Activated B cell treated with CpG ODN at 0.5 μM for 24 hours (primary cell): ENCODE measurements around the gene ALDH7A1. TPM values are rescaled to one million over a fixed set of nuclear protein-coding genes. Genes with fewer than 3 reads are reported as not detected.

Experiments
- ATAC-seq: fragments of 200-7000 bp; cut with Tn5 transposase; one replicate; pipeline ENCODE4 v1.10.0; 2021; ENCODE audit warnings: low read depth, mild to moderate bottlenecking, moderate library complexity
- CTCF ChIA-PET: fragments of 350-600 bp; sonication (Branson Sonifier 250); formaldehyde crosslinking; loops from one replicate; lab custom pipeline; 2021; ENCODE audit warnings: antibody characterized with exemption; lab: Charles Lee
- POLR2A ChIA-PET: fragments of 350-600 bp; sonication (Branson Sonifier 250); formaldehyde crosslinking; loops from one replicate; lab custom pipeline; 2021; ENCODE audit warnings: antibody characterized with exemption; lab: Charles Lee
- DNase-seq: peaks from one replicate; pipeline ENCODE4 v3.0.0; 2022
- H3K27ac Mint-ChIP-seq: one replicate; pipeline ENCODE4 v1.8.0; 2020; ENCODE audit warnings: mixed read lengths
- H3K27me3 Mint-ChIP-seq: one replicate; pipeline ENCODE4 v1.8.0; 2021; ENCODE audit warnings: mixed read lengths
- H3K36me3 Mint-ChIP-seq: one replicate; pipeline ENCODE4 v1.8.0; 2021; ENCODE audit warnings: low read depth, mixed read lengths
- H3K4me1 Mint-ChIP-seq: one replicate; pipeline ENCODE4 v1.8.0; 2021; ENCODE audit warnings: mixed read lengths
- H3K4me3 Mint-ChIP-seq: one replicate; pipeline ENCODE4 v1.8.0; 2020; ENCODE audit warnings: mild to moderate bottlenecking, mixed read lengths
- H3K9me3 Mint-ChIP-seq: one replicate; pipeline ENCODE4 v1.8.0; 2020; ENCODE audit warnings: mixed read lengths
- CTCF ChIP-seq: fragments of 200-600 bp; IDR thresholded peaks from one replicate; pipeline ENCODE4 v1.8.0; 2022; ENCODE audit warnings: antibody characterized with exemption, mild to moderate bottlenecking
- intact Hi-C: fragments of 100-400 bp; cut with micrococcal nuclease; formaldehyde crosslinking; loops from one replicate; pipeline ENCODE4 v1.15.1; 2024
- total RNA-seq: library from RNA; stranded (reverse); gene quantifications from 2 replicates; pipeline ENCODE4 v1.2.3, GENCODE V29; 2022

ALDH7A1 gene
- total RNA-seq, 1 donor from 2014 or later, result 0.95 TPM

DNA sequence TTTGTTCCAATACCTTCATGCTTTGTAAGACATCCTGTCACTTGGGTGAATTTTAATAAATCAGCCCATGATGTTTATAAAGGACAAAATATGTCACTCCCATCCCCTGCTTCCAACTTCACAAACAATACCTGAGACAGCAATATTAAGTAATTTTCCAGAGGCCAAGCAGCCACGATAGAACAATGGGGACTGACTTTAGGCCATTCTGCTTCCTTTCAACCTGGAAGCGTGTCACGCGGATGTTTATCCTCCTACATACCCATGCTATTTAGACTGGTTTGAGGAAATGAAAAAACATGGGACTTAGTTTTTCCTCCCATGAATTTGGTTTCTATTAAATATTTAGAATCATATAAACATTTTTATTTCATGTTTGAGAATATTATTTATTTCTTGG lies 88.9 kb downstream of the ALDH7A1 start:
- H3K27me3 Mint-ChIP-seq, result peaks cover 2% of the 10 kb centered on the region
- no peaks in the 10 kb centered on the region for H3K9me3 Mint-ChIP-seq
- H3K4me3 Mint-ChIP-seq, result no peak overlapping the region
- TF ChIP-seq CTCF, result no peak
- ChIA-PET POLR2A (no interaction called here), CTCF (no interaction called here)
- H3K36me3 Mint-ChIP-seq, result no peaks in the 10 kb centered on the region
- no peak for ATAC-seq
- no peak overlapping the region for H3K27ac Mint-ChIP-seq
- intact Hi-C loops, result no loop called here
- H3K4me1 Mint-ChIP-seq, result peaks cover 10% of the 10 kb centered on the region
- DNase-seq, result no peak

- Mint-ChIP-seq H3K27ac (no peak overlapping the region), H3K4me3 (no peak overlapping the region), H3K4me1 (peaks cover 3% of the 10 kb centered on the region), H3K27me3 (peaks cover 2% of the 10 kb centered on the region), H3K36me3 (no peaks in the 10 kb centered on the region), H3K9me3 (no peaks in the 10 kb centered on the region)
- ATAC-seq (no peak), DNase-seq (no peak)
- POLR2A ChIA-PET, result interaction anchor here (0.9 kb wide), 1 partner anchor 18 kb away, joined by 8 read pairs; no protein-coding TSS in a partner anchor
- intact Hi-C loops, result no loop called here
- TF ChIP-seq CTCF, result no peak
- CTCF ChIA-PET, result no interaction called here
Observed at GRCh38 chr5:126503602-126504104, 91.4 kb downstream of the ALDH7A1 start.

- Mint-ChIP-seq H3K27ac (no peak overlapping the region), H3K27me3 (peaks cover 2% of the 10 kb centered on the region), H3K36me3 (no peaks in the 10 kb centered on the region), H3K9me3 (no peaks in the 10 kb centered on the region), H3K4me1 (no peaks in the 10 kb centered on the region), H3K4me3 (no peak overlapping the region)
- DNase-seq (no peak), ATAC-seq (no peak)
- CTCF ChIA-PET, result interaction anchor here (0.9 to 1.9 kb wide), 4 partner anchors 9 to 53 kb away, joined by 3 to 4 read pairs (median 3); no protein-coding TSS in a partner anchor
- no peak for TF ChIP-seq CTCF
- POLR2A ChIA-PET, result no interaction called here
- intact Hi-C loops, result loop anchor here (2.0 kb wide), 1 partner anchor 147 kb away; no protein-coding TSS in a partner anchor
Observed at GRCh38 chr5:126501448-126501847, 93.6 kb downstream of the ALDH7A1 start.

DNA sequence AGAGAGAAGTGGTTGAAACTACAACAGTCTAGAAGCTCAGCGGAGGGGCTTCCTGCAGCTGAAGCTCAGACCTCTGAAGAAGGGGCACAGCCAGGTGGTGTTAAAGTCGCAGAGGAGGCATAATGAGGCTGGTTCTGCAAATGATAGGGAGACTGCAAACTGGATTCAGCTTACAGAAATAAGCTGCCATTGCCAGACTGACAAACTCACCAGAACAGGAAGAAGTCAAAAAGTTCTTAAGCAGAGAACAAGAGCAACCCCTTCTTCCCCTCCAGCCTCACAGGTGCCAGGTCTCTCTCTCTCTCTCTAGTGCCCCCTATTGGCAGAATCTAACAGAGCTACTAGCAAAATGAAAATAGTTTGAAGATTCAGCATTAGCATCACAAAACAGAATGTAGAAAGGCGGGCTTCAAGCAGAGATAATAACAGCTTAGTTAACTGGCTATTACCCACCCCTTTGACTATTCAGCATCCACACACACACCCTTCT lies 95.1 kb downstream of the ALDH7A1 start:
- Mint-ChIP-seq H3K4me3 (no peak overlapping the region), H3K27ac (no peak overlapping the region), H3K27me3 (peaks cover 2% of the 10 kb centered on the region), H3K4me1 (no peaks in the 10 kb centered on the region), H3K9me3 (no peaks in the 10 kb centered on the region), H3K36me3 (no peaks in the 10 kb centered on the region)
- ATAC-seq (no peak), DNase-seq (no peak)
- CTCF ChIA-PET, result interaction anchor here (1.1 to 1.9 kb wide), 8 partner anchors 10 to 161 kb away, joined by 3 to 19 read pairs (median 3); no protein-coding TSS in a partner anchor
- POLR2A ChIA-PET, result no interaction called here
- no peak for TF ChIP-seq CTCF
- intact Hi-C loops, result loop anchor here (1.0 to 2.0 kb wide), 2 partner anchors 145 to 161 kb away; no protein-coding TSS in a partner anchor

- ChIA-PET POLR2A (no interaction called here), CTCF (interaction anchor here (0.6 to 1.9 kb wide), 7 partner anchors 9 to 161 kb away, joined by 3 to 19 read pairs (median 3); no protein-coding TSS in a partner anchor)
- ATAC-seq (no peak), DNase-seq (no peak)
- peaks cover 2% of the 10 kb centered on the region for H3K27me3 Mint-ChIP-seq
- no peak for TF ChIP-seq CTCF
- intact Hi-C loops, result no loop called here
- no peak overlapping the region for H3K4me3 Mint-ChIP-seq
- no peak overlapping the region for H3K27ac Mint-ChIP-seq
- no peaks in the 10 kb centered on the region for H3K36me3 Mint-ChIP-seq
- no peaks in the 10 kb centered on the region for H3K9me3 Mint-ChIP-seq
- H3K4me1 Mint-ChIP-seq, result no peaks in the 10 kb centered on the region
Observed at GRCh38 chr5:126499278-126499677, 95.7 kb downstream of the ALDH7A1 start.
